A673 (cell line): ENCODE results near the gene PCYT1B.

Source experiments
- EZH2 ChIP-seq: fragments of 200-600 bp; sonication (generic); IDR thresholded peaks from 2 replicates; pipeline ENCODE4 v1.6.1; 2017; ENCODE audit warnings: borderline replicate concordance, low read depth, mild to moderate bottlenecking, mixed read lengths, antibody characterized with exemption, low read length; ENCODE audit not compliant: poor library complexity, severe bottlenecking
- TF ChIP-seq, protein P1 (sequence below): fragments of 300-800, 200-600 bp; sonication (generic); conservative IDR thresholded peaks from 2 replicates; pipeline ENCODE4 v1.5.1; 2017; ENCODE audit warnings: low read depth, mild to moderate bottlenecking, antibody characterized with exemption, low read length, moderate library complexity, mixed read lengths

DNA sequence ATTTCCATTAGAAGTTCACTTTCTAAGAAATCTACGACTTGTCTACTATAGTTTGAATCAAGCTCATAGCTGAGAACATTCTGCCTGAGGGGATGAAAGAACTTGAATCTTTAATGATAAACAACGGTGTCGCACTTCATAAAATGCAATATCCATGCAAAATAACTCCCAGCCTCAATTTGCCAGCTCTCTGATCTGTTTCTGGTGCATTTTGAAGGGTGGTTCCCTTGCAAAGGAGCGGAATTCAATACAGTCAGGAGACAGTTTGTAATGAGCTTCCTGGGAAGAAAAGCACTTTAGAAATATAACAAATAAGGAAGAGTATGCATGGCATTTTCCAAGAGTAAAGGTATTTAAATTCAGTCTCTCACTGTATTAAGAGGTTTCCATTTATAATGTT, 80.0 kb downstream of the PCYT1B start:
- TF ChIP-seq EZH2 = no peak
- TF ChIP-seq, protein P1, sequence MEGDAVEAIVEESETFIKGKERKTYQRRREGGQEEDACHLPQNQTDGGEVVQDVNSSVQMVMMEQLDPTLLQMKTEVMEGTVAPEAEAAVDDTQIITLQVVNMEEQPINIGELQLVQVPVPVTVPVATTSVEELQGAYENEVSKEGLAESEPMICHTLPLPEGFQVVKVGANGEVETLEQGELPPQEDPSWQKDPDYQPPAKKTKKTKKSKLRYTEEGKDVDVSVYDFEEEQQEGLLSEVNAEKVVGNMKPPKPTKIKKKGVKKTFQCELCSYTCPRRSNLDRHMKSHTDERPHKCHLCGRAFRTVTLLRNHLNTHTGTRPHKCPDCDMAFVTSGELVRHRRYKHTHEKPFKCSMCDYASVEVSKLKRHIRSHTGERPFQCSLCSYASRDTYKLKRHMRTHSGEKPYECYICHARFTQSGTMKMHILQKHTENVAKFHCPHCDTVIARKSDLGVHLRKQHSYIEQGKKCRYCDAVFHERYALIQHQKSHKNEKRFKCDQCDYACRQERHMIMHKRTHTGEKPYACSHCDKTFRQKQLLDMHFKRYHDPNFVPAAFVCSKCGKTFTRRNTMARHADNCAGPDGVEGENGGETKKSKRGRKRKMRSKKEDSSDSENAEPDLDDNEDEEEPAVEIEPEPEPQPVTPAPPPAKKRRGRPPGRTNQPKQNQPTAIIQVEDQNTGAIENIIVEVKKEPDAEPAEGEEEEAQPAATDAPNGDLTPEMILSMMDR = no peak
